ENCODE data around the gene CASP7.

- TF ChIP-seq, protein P1, sequence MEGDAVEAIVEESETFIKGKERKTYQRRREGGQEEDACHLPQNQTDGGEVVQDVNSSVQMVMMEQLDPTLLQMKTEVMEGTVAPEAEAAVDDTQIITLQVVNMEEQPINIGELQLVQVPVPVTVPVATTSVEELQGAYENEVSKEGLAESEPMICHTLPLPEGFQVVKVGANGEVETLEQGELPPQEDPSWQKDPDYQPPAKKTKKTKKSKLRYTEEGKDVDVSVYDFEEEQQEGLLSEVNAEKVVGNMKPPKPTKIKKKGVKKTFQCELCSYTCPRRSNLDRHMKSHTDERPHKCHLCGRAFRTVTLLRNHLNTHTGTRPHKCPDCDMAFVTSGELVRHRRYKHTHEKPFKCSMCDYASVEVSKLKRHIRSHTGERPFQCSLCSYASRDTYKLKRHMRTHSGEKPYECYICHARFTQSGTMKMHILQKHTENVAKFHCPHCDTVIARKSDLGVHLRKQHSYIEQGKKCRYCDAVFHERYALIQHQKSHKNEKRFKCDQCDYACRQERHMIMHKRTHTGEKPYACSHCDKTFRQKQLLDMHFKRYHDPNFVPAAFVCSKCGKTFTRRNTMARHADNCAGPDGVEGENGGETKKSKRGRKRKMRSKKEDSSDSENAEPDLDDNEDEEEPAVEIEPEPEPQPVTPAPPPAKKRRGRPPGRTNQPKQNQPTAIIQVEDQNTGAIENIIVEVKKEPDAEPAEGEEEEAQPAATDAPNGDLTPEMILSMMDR (IDR thresholded peaks at IDR 0.05), result no peak
- TF ChIP-seq POLR2AphosphoS5 (IDR thresholded peaks at IDR 0.05) (no peak), POLR2A (IDR thresholded peaks at IDR 0.05; ENCODE audit: low read depth) (no peak)
These were observed 33.1 kb upstream of the CASP7 start for GRCh38 chr10:113646336-113647201.
